GM08714 (cell line): ENCODE measurements around the gene CHIC1.
"Not testable (repeated sequence)": the region's sequence is repeated elsewhere in the genome, so short reads cannot be mapped to it uniquely, and the experiment has no call there.

Experiments used
- H3K4me3 ChIP-seq: fragments of 200-500 bp; sonication (Bioruptor generic); 2 replicates; pipeline ENCODE4 v1.5.1; 2014; ENCODE audit warnings: mild to moderate bottlenecking, low read length, inconsistent platforms
- ZNF274 ChIP-seq: IDR thresholded peaks from 2 replicates; pipeline ENCODE4 v1.6.1; 2012; ENCODE audit warnings: mild to moderate bottlenecking, low read depth, low read length

CHIC1 gene

DNA sequence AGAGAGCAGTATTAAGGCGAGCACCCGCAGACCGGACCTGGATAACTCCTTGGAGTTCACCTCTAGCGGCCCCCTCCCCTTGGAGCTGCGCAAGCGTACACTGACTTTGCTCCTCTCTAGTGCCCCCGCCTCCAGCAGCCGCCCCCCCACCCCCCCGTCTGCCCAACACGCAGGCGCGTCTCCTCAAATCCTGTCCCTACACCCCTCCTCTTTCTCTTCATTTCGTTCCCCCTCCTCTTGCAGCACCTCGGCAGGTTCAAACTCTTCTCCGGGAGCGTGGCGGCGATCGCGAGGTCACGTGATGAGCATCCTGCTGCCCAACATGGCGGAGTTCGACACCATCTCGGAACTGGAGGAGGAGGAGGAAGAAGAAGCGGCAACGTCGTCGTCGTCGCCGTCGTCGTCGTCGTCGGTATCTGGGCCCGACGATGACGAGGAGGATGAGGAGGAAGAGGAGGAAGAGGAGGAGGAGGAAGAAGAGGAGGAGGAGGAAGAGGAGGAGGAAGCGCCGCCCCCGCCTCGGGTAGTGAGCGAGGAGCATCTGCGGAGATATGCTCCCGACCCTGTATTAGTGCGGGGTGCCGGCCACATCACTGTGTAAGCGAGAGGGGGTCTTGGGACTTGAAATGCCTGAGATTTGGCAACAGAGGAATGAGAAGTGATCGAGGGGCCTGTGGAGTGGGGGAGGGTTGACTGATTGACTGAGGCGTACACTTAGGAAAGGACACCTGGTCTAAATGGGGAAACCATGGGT, at the start of gene CHIC1:
Gene CHIC1 (plus strand): TSS at position 214 of the 754 bp plus-strand sequence. CDS start 88 bp downstream, at position 302.
- peak within 1 kb of the TSS; percentile 87 for H3K4me3 ChIP-seq
- no peak for TF ChIP-seq ZNF274

DNA sequence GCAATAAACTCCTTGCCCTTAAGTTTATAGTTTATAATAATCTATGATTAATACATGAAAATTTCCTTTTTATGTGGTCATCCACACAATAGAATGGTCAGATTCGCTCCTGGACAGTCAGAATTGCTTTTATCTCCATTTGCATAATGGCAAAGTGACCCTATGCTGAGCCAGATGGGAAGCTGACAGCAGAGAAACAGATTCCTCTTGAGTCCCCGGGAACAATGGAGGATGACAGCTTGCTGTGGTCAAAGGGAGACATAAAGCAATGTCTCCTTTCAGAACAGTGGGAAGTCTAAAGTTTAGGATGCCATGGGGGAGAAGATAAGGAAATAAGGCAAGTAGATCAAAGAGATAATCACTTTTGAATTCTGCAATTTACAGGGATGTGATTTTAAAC, 40.2 kb upstream of the CHIC1 start:
- H3K4me3 ChIP-seq: not testable (repeated sequence)

GRCh38 chrX:73524906-73525305, 38.1 kb upstream of the CHIC1 start:
- no peak overlapping the region for H3K4me3 ChIP-seq
- no peak for TF ChIP-seq ZNF274

GRCh38 chrX:73525928-73526690, 36.9 kb upstream of the CHIC1 start:
- no peak overlapping the region for H3K4me3 ChIP-seq
- no peak for TF ChIP-seq ZNF274

- not testable (repeated sequence) for H3K4me3 ChIP-seq
Measured at GRCh38 chrX:73531655-73532054, 31.3 kb upstream of the CHIC1 start.

- no peak for TF ChIP-seq ZNF274
- H3K4me3 ChIP-seq: no peak overlapping the region
Measured at GRCh38 chrX:73556159-73556558, 6.8 kb upstream of the CHIC1 start.

DNA sequence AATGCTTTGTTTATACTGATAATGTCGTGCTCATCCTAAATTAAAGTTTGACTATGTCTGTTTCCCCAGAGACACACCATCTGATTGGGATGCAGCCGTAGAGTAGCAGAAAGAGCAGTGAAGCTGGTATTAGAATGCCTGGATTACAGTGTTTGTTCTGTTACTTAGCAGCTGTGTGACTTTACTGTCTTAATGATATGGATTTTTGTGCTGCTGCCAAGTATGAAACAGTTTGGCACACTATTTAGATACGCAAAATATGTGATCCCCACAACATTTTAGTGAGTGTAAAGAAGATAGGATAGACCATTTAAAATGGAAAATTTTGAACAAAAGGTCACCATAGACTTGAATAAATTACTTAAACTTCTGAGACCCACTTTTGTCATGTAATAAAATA, 1.2 kb upstream of the CHIC1 start:
- peak overlapping the region; percentile 87; the same call in 1 of the 2 replicates for H3K4me3 ChIP-seq
- no peak for TF ChIP-seq ZNF274

GRCh38 chrX:73562458-73562857, 539 bp upstream of the CHIC1 start:
- peak overlapping the region; percentile 87 for H3K4me3 ChIP-seq
- TF ChIP-seq ZNF274: no peak

GRCh38 chrX:73563738-73564068, 706 bp downstream of the CHIC1 start:
- TF ChIP-seq ZNF274: no peak
- H3K4me3 ChIP-seq: peak overlapping the region; percentile 87

- TF ChIP-seq ZNF274: no peak
- H3K4me3 ChIP-seq: no peak overlapping the region
Measured at GRCh38 chrX:73577361-73577760, 14.4 kb downstream of the CHIC1 start.

GRCh38 chrX:73581002-73581628, 18.1 kb downstream of the CHIC1 start:
- no peak for TF ChIP-seq ZNF274
- no peak overlapping the region; the same call in 1 of the 2 replicates for H3K4me3 ChIP-seq

GRCh38 chrX:73597758-73598157, 34.8 kb downstream of the CHIC1 start:
- H3K4me3 ChIP-seq: not testable (repeated sequence)

- no peak overlapping the region for H3K4me3 ChIP-seq
- no peak for TF ChIP-seq ZNF274
Measured at GRCh38 chrX:73615022-73615421, 52.0 kb downstream of the CHIC1 start.

DNA sequence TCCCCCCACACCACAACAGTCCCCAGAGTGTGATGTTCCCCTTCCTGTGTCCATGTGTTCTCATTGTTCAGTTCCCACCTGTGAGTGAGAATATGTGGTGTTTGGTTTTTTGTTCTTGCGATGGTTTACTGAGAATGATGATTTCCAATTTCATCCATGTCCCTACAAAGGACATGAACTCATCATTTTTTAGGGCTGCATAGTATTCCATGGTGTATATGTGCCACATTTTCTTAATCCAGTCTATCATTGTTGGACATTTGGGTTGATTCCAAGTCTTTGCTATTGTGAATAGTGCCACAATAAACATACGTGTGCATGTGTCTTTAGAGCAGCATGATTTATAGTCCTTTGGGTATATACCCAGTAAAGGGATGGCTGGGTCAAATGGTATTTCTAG, 78.7 kb downstream of the CHIC1 start:
- H3K4me3 ChIP-seq: not testable (repeated sequence)

DNA sequence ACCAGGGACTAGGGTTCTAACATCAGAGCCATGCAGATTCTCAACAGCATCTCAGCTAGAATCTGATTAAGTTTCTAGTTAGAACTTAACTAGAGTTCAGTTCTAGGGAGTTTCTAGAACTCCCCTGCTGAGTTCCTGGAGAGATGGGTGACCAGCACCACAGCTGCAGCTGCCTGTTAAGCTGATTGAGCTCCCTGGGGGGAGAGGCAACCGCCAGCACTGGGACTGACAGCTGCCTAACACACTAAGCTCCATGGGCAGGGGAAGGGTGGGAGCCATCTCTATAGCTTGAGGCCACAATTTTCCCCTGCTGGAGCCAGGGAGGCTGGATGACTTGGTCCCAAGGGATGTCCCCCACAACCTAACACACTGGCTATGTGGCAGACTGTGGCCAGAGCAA, 84.2 kb downstream of the CHIC1 start:
- H3K4me3 ChIP-seq: no peak overlapping the region
- no peak for TF ChIP-seq ZNF274
